ENCODE data around the gene SPRED1.

GRCh38 chr15:38362355-38362754, 109.7 kb downstream of the SPRED1 start:
- TF ChIP-seq CTCF (conservative IDR thresholded peaks at IDR 0.05; ENCODE audit: low read length) (no peak), EZH2phosphoT487 (IDR thresholded peaks at IDR 0.05; ENCODE audit: borderline replicate concordance) (no peak)
